NCI-H128 (cell line): Measurements from ENCODE around the gene SCARB1.

Source experiments
- DNase-seq: peaks from one replicate; lab custom pipeline; 2025; ENCODE audit not compliant: unreplicated experiment; lab: John Stamatoyannopoulos, UW

The SCARB1 gene

DNA sequence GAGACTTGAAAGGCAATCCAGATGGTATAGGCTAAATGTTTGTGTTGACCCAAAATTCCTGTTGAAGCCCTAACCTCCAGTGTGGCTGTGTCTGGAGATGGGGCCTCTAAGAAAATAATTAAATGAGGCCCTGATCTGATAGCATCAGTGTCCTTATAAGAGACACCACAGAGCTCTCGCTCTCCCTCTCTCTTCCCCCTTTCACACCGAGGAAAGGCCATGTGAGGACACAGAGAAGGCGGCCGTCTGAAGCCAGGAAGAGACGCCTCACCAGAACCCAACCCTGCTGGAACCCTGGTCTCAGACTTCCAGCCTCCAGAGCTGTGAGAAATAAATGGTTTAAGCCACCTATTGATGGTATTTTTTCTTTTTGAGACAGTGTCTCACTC, 87.5 kb downstream of the SCARB1 start:
- no peak for DNase-seq

DNA sequence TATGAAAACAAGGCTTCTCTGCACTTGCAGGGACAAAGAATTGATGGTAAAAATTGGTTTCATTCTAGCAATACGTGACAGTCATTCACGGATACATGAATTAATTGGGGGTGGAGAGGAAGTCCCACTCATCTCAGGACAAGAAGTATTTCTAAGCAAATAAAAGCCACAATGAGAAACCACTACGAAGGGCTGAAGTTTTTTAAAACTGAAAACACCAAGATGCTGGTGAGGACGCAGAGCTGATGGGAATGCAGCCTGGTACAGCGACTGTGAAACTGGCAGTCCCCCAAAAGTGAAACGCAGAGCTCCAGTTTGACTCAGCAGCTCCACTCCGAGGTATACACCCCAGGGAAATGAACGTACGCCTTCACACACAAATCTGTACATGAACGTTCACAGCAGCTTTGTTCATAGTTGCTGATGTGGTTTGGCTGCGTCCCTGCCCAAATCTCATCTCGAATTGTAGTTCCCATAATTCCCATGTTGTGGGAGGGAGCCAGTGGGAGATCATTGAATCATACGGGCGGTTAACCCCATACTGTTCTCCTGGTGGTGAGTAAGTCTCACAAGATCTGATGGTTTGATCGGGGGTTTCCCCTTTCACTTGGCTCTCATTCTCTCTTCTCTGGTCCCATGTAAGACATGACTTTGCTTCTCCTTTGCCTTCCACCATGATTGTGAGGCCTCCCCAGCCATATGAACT, 89.0 kb downstream of the SCARB1 start:
- no peak for DNase-seq

DNA sequence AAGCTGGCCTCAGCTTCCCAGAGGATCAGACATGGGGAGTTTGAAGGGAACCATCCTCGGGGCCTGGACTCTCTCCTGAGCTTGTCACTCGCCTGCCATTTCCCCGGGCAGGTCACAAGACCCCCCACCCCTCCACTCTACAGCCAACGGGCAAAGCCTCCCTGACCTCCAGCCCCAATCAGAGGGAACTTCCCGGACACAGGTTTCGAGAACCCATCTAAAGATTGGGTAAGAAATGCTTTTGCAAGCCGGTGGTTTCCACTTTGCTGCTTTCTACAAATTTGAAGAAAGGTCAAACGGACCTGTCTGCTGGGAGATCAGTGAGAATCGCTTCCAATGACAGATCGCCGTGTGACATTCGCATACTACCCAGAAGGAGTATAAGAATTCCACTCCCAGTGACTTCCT, 89.6 kb downstream of the SCARB1 start:
- DNase-seq: no peak

DNA sequence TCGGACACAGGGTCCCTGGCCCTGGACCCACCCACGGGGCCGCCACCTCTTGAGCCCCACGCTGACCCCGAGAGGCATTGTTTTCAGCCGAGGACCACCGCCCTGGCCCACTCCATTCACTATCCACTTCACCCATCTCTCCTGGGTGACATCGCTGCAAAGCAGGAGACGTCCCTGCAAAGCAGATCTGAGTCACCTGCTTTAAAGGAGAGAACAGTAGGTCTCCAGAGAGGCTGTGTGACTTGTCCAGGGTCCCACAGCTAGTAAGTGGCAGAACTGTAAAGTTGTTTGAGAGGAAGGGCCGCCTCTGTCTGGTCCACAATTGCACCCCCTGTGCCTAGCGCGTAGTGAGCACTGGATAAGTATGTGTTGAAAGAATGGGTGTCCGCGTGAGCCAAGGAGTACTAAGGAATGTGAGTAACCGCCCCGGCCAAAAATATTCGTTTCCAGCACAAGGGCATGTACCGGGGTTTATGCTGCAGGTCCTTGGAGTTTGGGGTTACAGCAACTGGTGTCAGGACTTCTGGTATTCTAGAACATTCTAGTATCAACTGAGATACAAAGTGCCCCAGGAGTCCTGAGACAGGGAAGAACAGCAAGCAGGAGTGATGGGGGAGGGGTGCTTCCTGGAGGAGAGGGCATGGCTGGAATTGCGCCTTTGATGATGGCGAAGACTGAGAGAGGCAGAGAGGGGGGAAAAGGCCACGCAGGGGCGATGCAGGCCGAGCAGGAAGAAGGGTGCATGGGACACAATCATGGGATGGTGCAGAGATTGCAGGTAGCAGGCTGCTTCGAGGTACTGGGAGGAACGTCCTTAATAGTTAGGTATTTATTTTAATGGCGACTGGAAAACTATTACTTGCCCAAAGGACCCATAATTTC, 91.1 kb downstream of the SCARB1 start:
- DNase-seq: no peak

DNA sequence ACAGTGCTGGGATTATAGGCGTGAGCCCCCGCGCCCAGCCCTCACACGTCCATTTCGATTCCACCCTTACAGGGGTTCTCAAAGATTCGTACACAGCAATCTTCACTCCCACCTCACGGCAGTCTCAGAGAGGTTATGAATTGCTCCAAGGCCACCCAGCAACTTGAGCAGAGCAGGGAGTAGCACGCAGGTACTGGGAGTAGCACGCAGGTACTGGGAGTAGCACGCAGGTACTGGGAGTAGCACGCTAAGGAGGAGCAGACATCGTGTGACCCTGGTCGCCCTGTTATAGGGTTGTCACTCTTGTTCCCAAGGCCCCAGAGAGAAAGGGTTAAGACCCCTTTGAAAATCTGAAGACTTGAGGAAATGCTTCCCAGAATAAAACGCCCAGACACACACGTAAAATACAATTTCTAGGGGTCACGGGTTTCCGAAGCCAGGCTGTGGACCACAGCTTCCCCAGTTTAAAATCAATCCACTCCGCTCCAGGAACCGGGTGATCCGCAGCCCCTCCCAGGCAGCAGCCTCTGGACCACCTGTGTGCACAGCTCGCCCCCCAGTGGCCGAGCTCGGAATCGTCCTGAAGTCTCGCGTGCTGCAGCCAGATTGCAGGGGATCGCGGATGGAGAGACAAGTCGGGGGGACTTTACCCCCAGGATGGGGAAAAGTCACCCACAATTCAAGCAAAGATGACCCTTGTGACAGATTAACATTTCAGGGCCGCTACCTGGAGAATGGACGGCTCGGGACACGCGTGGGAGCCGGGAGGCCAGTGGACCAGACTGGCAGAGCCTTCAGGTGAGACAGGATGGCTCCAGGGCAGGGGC, 92.0 kb downstream of the SCARB1 start:
- peak; percentile 65 for DNase-seq

DNA sequence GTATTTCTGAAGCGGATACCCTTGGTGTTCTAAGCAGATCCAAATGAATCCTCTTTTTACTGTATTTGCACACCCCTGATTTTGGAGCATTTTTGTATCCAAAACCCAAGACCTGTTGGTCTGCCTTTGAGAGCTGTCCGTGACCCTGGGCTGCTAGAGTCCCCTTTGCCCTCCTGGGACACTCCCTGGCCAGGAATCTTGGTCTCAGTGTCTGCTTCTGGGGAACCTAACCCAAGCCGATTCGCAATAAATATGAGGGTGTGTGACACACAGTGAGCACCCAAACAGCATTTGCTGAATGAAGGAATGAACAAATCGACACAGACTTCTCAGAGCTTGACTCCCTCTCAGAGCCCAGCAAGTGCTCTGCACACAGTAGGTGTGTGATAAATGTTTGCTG, 92.9 kb downstream of the SCARB1 start:
- DNase-seq: no peak

DNA sequence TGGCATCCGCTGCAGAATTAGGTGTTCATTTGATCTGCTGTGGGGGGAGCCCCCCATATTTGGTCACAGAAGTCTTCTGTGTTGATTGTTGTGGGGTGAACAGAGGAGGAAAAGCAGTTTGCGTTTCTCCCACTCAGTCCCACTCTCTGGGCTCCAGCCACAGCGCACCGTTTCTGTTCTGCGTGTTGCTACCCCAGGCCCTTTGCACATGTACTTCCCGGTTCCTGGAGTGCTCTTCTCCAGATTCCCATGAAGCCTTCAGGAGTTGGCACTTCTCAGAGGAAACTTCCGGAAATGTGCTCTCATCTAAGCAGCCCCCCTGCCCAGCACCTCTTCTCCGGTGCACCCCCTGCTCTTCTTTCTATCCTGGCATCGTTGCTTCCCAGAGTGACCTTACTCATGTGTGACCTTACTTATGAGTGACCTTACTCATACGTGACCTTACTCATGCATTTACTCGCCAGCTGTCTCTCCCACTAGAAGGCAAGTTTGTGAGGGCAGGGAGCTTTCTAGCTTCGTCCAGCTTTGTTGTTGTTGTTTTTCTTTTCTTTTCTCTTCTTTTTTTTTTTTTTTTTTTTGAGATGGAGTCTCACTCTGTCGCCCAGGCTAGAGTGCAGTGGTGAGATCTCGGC, 93.7 kb downstream of the SCARB1 start:
- DNase-seq: no peak

DNA sequence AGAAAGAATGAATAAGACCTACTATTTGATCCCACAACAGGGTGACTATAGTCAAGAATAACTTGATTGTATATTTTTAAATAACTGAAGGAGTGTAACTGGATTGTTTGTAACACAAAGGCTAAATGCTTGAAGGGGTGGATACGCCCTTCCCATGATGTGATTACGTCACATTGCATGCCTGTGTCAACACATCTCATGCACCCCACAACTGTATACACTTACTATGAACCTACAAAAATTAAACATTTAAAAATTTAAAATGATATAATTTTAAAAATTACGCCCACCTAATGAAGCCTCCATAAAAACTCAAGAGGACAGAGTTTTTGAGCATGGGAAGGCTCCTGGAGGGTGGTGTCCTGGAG, 94.5 kb downstream of the SCARB1 start:
- DNase-seq: no peak

DNA sequence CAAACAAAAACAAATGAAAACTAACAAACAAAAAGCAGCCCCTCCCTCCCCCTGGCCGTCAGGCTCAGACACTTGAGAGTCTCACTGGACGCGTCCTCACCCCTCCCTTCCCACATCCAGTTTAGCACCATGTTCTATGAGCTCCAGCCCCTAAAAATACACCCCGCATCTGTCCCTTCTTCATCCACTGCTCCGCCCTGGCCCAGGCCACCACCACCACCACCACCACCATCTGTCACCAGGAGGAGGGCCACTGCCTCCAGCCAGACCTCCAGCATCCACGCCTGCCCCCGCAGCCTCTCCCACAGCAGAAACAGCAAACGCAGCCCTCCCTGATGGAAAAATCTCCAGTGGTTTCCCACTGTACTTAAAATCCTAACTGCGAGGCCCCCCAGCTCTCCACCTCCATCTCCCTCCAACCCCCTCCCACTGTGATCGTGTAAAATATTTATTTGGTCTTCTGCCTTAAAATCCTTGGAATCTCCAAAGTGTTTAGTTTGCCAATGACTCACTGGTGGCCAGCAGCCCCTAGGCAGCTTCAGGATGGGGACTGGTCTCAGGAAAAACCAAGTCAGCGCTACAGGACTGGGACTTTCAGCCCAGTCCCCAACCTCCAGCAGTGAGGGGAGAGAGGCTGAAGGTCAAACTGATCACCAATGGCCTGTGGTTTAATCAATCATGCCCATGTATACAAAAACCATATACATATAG, 95.1 kb downstream of the SCARB1 start:
- no peak for DNase-seq

DNA sequence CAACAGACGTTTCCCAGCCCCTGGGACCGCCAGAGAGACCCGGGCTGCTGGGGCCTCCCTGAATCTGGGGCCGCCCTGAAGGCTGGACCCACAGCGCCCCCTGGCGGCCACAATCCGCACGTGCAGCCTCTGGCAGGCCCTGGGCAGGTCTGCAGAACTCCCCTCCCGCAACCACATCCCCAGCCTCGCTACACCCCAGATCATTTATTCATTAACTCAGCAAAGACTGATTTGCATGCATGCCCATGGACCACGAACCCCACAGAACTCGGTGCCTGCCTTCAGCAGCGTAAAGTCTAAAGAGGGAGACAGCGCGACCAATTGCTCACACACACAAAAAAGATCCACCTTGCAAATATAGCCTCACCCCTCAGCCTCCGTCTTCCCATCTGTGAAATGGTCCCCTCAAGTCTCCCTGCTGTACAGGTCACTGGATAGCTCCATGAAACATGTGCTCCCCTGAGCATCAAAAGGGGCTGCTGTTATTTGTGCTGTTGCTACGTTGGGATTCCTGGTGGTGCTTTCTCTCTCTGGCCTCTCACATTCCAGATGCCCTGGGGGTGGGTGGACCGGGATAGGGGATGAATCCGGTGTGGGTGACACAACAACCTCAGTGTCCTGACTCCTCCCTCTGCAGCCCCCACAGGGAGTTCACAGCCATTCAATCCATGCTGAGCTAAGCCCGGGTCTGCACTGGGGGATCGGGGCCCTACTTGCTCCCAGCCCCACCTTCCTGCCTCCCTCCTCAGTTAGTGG, 96.4 kb downstream of the SCARB1 start:
- peak; percentile 25 for DNase-seq

DNA sequence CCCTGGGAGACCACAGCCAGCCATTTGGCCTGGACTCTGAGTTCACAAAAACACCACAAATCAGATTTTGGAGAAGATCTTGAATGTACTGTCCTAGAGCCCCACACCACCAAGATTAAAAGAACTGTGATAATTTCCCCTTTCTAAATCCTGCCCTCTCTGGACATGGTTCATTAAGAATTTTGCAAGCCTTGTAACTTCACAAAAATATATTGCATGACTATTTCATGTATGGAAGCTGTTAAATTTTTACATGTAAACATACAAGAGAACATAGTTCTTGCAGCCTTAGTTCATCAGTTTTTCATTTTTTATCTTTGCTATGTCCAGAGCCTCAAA, 97.0 kb downstream of the SCARB1 start:
- no peak for DNase-seq

DNA sequence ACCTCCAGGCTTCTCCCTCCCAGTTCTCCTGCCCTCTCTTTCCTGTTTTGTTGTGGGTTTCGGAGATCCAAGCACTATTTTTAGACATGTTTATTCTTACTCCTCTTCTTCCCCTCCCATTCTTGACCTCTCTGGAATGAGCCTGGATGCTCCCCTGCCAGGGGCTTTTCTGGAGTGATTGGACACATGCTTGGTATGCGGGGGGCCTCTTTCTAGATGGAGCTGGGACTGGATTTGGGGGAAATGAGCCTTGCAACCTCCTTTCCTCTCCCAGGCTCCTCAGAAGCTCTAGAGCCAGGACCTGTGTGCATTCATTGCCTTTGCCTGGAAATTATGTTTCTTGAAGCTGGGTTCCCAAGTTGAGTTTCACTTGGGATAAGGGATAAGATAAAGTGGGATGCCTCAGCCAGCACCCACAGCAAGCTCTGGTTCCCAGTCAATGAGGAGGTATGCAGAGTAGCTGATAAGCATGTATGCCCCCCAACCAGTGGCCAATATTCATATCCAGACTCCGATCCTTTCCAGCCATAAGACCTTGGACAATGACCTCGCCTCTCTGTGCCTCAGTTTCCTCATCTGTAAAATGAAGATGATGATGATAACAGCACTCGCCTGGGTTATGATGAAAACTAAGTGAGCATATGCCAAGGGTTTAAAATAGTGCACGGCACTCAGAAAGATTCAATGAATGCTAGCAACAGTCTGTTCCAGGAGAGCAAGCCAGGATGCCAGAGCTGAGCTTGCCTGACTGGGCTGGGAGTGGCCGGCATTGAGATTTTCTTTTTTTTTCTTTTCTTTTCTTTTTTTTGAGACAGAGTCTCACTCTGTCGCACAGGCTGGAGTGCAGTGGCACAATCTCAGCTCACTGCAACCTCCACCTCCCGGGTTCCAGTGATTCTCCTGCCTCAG, 97.8 kb downstream of the SCARB1 start:
- no peak for DNase-seq

DNA sequence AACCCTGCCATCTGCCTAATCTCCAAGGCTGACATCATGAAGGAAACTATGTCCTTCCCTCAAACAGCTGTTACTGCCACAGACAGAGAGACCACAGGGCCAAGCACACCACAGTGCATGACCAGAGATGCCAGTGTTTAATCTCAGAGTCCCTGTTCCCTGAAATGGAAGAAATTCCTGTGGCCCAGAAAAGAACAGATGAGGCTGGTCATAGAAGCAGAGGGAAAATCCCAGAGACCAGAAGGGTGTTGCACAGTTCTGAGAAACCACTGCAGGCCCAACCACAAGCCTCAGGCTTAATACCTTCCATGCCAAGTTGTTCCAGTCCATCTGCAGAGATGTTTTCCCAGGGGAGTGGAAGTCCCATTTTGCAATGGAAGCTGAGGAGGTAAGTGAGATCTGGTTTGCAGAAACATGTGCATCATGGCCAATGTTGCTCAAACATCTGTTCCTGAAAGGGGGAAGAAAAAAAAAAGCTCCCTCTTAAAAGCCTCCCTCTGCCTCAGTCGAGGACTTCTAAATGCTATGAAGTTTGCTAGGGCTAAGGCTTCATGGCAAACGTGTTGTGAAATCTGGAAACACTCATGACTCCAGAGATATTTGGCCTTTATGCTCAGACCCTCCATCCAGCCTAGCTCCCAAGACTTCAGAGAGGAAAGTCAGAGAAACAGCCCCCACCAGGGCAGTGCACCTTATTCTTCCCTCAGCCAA, 98.6 kb downstream of the SCARB1 start:
- no peak for DNase-seq

DNA sequence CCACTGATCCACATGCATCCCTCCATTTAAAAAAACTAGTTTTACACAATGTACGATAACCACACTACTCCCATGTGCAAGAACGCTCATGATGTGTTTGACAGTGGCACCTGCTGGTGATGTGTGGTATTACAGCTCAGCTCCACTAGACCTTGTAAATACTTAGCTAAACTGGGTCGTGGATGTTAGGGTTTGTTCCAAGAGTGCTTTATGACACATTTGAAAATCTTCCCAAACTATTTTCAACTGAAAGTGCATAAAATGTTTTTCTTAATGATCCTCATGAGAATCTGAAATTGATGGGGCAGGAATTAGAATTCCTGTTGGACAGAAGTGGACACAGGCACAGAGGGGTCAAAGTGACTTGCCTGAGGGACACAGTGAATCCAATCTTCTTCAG, 99.2 kb downstream of the SCARB1 start:
- peak; percentile 21 for DNase-seq

DNA sequence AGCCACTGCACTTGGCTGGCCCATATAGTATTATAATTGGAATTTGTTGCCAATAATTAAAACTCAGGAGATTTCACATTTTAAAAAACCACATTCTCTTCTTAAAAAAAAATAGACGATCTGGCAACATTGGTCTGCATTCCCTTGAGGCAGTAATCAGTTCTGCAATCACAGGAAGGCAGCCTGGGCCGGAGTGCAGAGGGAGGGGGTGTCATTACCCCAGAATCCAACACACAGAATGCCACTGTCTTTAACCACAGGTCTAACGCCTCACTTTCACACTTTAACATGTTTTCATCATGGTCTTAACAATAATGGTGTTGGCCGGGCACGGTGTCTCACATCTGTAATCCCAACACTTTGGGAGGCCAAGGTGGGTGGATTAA, 100.1 kb downstream of the SCARB1 start:
- DNase-seq: no peak

DNA sequence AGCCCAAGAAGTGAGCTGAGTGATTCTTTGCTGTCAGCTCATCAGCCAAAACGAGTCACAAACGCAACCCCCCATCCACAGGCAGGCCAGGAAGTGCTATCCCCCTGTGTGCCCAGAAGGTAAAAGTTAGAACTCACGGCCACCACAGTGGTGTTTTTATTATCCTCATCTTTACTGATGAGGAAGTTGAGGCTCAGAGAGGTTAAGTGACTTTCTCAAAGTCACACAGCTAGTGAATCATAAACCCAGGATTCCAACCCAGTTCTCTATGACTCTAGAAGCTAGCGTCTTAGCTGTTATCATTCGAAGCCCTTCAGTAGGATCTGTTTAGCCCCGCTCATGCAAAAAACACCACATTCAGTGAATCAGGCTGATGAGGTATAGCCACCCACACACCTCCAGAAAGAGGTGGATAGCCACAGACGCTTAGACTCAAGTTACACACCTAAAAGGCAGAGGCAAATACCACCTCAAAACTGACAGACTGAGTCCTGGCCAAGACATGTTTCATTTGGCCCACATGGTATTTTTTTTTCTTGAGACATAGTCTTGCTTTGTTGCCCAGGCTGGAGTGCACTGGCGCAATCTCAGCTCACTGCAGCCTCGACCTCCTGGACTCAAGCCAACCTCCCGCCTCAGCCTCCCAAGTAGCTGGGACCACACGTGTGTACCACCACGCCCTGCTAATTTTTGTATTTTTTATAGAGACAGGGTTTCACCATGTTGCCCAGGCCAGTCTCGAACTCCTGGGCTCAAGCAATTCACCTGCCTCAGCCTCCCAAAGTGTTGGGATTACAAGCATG, 100.7 kb downstream of the SCARB1 start:
- no peak for DNase-seq

DNA sequence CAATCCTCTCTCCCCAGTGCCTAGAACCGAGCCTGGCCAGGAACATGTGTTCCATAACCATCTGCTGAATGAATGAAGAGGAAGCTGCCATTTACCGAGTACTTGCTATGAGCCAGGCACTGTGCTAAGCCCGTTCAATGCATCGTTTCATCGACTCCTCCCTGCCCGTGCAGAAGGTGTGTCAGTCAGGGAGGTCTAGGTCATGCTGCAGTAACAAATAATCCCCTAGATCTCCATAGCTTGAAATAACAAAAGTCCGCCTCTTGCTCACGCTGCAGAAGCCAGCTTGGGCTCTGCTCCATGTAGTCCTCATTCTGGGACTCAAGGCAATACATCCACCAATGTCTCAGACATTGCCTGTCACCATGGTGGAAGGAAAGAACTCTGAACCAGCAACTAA, 101.3 kb downstream of the SCARB1 start:
- no peak for DNase-seq

DNA sequence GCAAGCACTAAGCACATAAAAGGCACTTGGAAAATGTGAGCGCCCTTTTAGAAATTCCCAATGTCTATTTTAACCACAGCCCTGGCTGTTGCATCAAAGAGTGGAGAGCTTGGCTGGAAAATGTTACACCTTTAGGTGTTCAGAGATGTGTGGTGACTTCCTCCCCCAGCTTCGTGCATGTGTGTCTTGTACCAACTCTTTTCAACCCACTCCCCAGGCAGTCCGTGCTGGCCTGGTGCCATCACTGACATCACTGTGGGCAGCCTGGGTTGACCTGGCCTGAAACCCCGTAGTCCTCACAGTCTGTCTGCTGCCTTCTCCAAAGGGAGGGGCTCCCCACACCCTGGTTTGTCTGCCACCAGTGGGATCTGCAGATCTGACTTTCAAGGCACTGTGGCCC, 101.8 kb downstream of the SCARB1 start:
- DNase-seq: no peak
